K562 (cell line): ENCODE results near the gene HDHD5. TPM values are rescaled to one million over a fixed set of nuclear protein-coding genes. Genes with fewer than 3 reads are reported as not detected.
A peak's percentile ranks its signal among the peaks of the same experiment; 100 is the strongest.

ENCODE experiments used
- ATAC-seq: fragments of 200-7000 bp; cut with Tn5 transposase; 3 replicates; pipeline ENCODE4 v1.9.1; 2020; ENCODE audit warnings: moderate library complexity
- BruUV-seq: library from RNA; stranded (reverse); fragments of 400-500 nt; replicated peaks from 2 replicates; lab custom pipeline; 2021; lab: Mats Ljungman, UMichigan
- CTCF ChIA-PET: fragments of 300-600 bp; formaldehyde crosslinking; extraction: SDS; loops from one replicate; lab custom pipeline; 2021; ENCODE audit warnings: low intra/inter-chr PET ratio; lab: Yijun Ruan, JAX
- POLR2A ChIA-PET: fragments of 300-600, 350-650 bp; sonication (Branson Sonifier 250); formaldehyde crosslinking; extraction: SDS; loops from one replicate; lab custom pipeline; 2021; ENCODE audit warnings: antibody characterized with exemption, inconsistent platforms; lab: Yijun Ruan, JAX
- DNase-seq, 4 experiments: peaks; one replicate each; pipeline versions ENCODE4 v3.0.0 to v3.0.0-alpha.2; 2011 to 2018; ENCODE audit warnings: low spot score in 3 of 4, mixed read lengths in 3 of 4; ENCODE audit errors: extremely low read depth in 1 of 4
- FAIRE-seq: peaks from 2 replicates; lab custom pipeline; 2011; peaks lifted over from hg19 to GRCh38; lab: Jason Lieb, UNC
- H2AFZ ChIP-seq: 2 replicates; pipeline ENCODE4 v1.6.0; 2011; ENCODE audit warnings: low read depth, low read length, control low read depth, inconsistent platforms
- H3K27ac ChIP-seq: fragments of 200-600 bp; 3 replicates; pipeline ENCODE4 v1.8.0; 2011; ENCODE audit warnings: low read depth, mild to moderate bottlenecking, control low read depth, inconsistent platforms, low read length, moderate library complexity, mixed read lengths; ENCODE audit errors: extremely low read depth
- H3K27me3 ChIP-seq, 2 experiments: fragments of 300-600 bp in 1 of 2; 2 replicates in 1 of 2; 3 replicates in 1 of 2; pipeline versions ENCODE4 v1.6.0 to v1.8.0; 2011; ENCODE audit warnings: inconsistent platforms in 2 of 2, low read length in 2 of 2, mild to moderate bottlenecking in 1 of 2, mixed read lengths in 1 of 2, moderate library complexity in 1 of 2; ENCODE audit not compliant: control insufficient read depth in 2 of 2, insufficient read depth in 2 of 2
- H3K36me3 ChIP-seq: fragments of 300-600 bp; 3 replicates; pipeline ENCODE4 v1.8.0; 2011; ENCODE audit warnings: mild to moderate bottlenecking, low read length, inconsistent platforms; ENCODE audit not compliant: control insufficient read depth, insufficient read depth
- H3K4me1 ChIP-seq, 2 experiments: fragments of 200-600 bp in 1 of 2; replicated peaks in 1 of 2; 2 replicates in 1 of 2; 3 replicates in 1 of 2; pipeline versions ENCODE4 v1.5.1 to v1.8.0; 2011; ENCODE audit warnings: inconsistent platforms in 2 of 2, low read length in 2 of 2, mild to moderate bottlenecking in 1 of 2, mixed read lengths in 1 of 2, moderate library complexity in 1 of 2; ENCODE audit not compliant: control insufficient read depth in 2 of 2, insufficient read depth in 2 of 2
- H3K4me2 ChIP-seq: 2 replicates; pipeline ENCODE4 v1.6.1; 2011; ENCODE audit warnings: low read length, control low read depth, inconsistent platforms, mixed read lengths; ENCODE audit not compliant: insufficient read depth
- H3K4me3 ChIP-seq: fragments of 200-600 bp; sonication (generic), shearing (Covaris generic); 2 replicates; pipeline ENCODE4 v1.5.1; 2016; ENCODE audit warnings: control low read depth, inconsistent platforms
- H3K79me2 ChIP-seq: fragments of 200-600 bp; 3 replicates; pipeline ENCODE4 v1.8.0; 2011; ENCODE audit warnings: low read length, inconsistent platforms; ENCODE audit not compliant: control insufficient read depth, insufficient read depth
- H3K9ac ChIP-seq, 2 experiments: 2 replicates each; pipeline versions ENCODE4 v1.6.0 to v1.6.1; 2011; ENCODE audit warnings: low read depth in 2 of 2, low read length in 2 of 2, control low read depth in 1 of 2, inconsistent platforms in 1 of 2, mild to moderate bottlenecking in 1 of 2, mixed read lengths in 1 of 2; ENCODE audit not compliant: insufficient read depth in 1 of 2
- H3K9me1 ChIP-seq: one replicate; pipeline ENCODE4 v1.6.0; 2011; ENCODE audit warnings: inconsistent platforms, mild to moderate bottlenecking, low read length, moderate library complexity; ENCODE audit not compliant: control insufficient read depth, insufficient read depth
- H3K9me3 ChIP-seq: replicated peaks from 2 replicates; pipeline ENCODE4 v1.5.1; 2011; ENCODE audit warnings: low read depth, low read length, inconsistent platforms; ENCODE audit not compliant: control insufficient read depth, insufficient read depth
- H4K20me1 ChIP-seq: replicated peaks from 2 replicates; pipeline ENCODE4 v1.6.1; 2011; ENCODE audit warnings: low read length, inconsistent platforms, mixed read lengths; ENCODE audit not compliant: control insufficient read depth, insufficient read depth
- CTCFL ChIP-seq: IDR thresholded peaks from 2 replicates; pipeline ENCODE4 v1.6.1; 2011; ENCODE audit warnings: borderline replicate concordance, low read depth, mild to moderate bottlenecking, moderate library complexity, low read length; ENCODE audit not compliant: insufficient read depth, poor library complexity, severe bottlenecking
- FUS ChIP-seq: fragments of 200-400 bp; formaldehyde crosslinking; optimal IDR thresholded peaks from 2 replicates; pipeline ENCODE3; 2017; ENCODE audit warnings: low read depth, low read length
- NCOA6 ChIP-seq: fragments of 450-650 bp; IDR thresholded peaks from 2 replicates; pipeline ENCODE4 v1.6.1; 2017; ENCODE audit warnings: mild to moderate bottlenecking
- RAD21 ChIP-seq, 2 experiments: fragments of 250-450 bp in 1 of 2; fragments of 450-650 bp in 1 of 2; sonication (Bioruptor Pico) in 1 of 2; formaldehyde crosslinking in 1 of 2; IDR thresholded peaks in 1 of 2; conservative IDR thresholded peaks in 1 of 2; 2 replicates each; pipeline versions ENCODE4 v1.4.0 to v1.8.0; 2020 to 2022; ENCODE audit warnings: mild to moderate bottlenecking in 2 of 2, moderate library complexity in 1 of 2
- SMARCA4 ChIP-seq: fragments of 450-650 bp; IDR thresholded peaks from 2 replicates; pipeline ENCODE4 v1.6.1; 2016
- SMARCE1 ChIP-seq: fragments of 450-650 bp; IDR thresholded peaks from 2 replicates; pipeline ENCODE4 v1.7.1; 2016; ENCODE audit warnings: mild to moderate bottlenecking
- XRCC5 ChIP-seq: fragments of 200-400 bp; formaldehyde crosslinking; IDR thresholded peaks from 2 replicates; pipeline ENCODE4 v1.6.1; 2017; ENCODE audit warnings: low read depth, mild to moderate bottlenecking, low read length
- ZKSCAN1 ChIP-seq: fragments of 150-350 bp; IDR thresholded peaks from 2 replicates; pipeline ENCODE4 v1.6.1; 2016; ENCODE audit warnings: low read depth, low read length
- ZNF23 ChIP-seq: fragments of 250-450 bp; sonication (Bioruptor Pico); IDR thresholded peaks from 2 replicates; pipeline ENCODE4 v1.4.0; 2020; ENCODE audit warnings: mild to moderate bottlenecking
- ZNF431 ChIP-seq: sonication (generic); formaldehyde crosslinking; IDR thresholded peaks from 2 replicates; pipeline ENCODE4 v1.8.0; 2022; ENCODE audit warnings: mild to moderate bottlenecking, missing genetic modification reagents
- WGBS: fragments of 100-300 bp; shearing (Covaris generic); methylation state at CpG from one replicate; pipeline ENCODE4 v1.1.6; 2016; ENCODE audit warnings: low coverage, mixed read lengths; ENCODE audit not compliant: insufficient coverage; ENCODE audit errors: missing lambda C conversion rate; 5-methylcytosine and 5-hydroxymethylcytosine counted together
- in situ Hi-C: fragments of 300-500 bp; cut with MboI; formaldehyde crosslinking; loops from 4 replicates; pipeline ENCODE4 v1.15.0; 2018; ENCODE audit warnings: inconsistent platforms, mixed read lengths
- intact Hi-C: fragments of 100-400 bp; cut with micrococcal nuclease; formaldehyde crosslinking; loops from 2 replicates; pipeline ENCODE4 v1.14.2; 2022
- polyA plus RNA-seq, 8 experiments: library from polyadenylated mRNA; depleted of rRNA in 4 of 8; stranded (reverse) in 5 of 8; unstranded in 3 of 8; fragments of >200 nt; fragmentation: Nextera tagmentation in 2 of 8; fragmentation: Illumina TruSeq in 1 of 8; extraction: Ambion mirVana in 2 of 8; extraction: Trizol in 1 of 8; gene quantifications; 2 replicates each; pipeline versions ENCODE4 v1.2.1 to v1.2.3, GENCODE V29; 2011 to 2014; ENCODE audit warnings: inconsistent platforms in 1 of 8, missing spikeins in 1 of 8
- total RNA-seq, 7 experiments: library from RNA; depleted of rRNA in 6 of 7; stranded (reverse); fragments of >200 nt in 6 of 7; fragmentation: Illumina TruSeq in 2 of 7; extraction: Trizol in 2 of 7; gene quantifications; 2 replicates each; pipeline versions ENCODE4 v1.2.1 to v1.2.3, GENCODE V29; 2011 to 2021; ENCODE audit warnings: low replicate concordance in 1 of 7
- TF ChIP-seq, protein P1 (sequence below): fragments of 250-450 bp; sonication (Bioruptor Pico); IDR thresholded peaks from 2 replicates; pipeline ENCODE4 v1.4.0; 2020
- TF ChIP-seq, protein P2 (sequence below): sonication (generic); formaldehyde crosslinking; IDR thresholded peaks from 2 replicates; pipeline ENCODE4 v1.8.1; 2023; ENCODE audit warnings: mild to moderate bottlenecking, missing genetic modification reagents

The HDHD5 gene
- total and polyA plus RNA-seq, 9 of the 15 experiments (the other 6 are each of a cell fraction or from before 2014, with no cell fraction given) = 1.6 to 36.6 (median 24.2) TPM

- 2% methylated on average over 8 of the region's 8 CpGs for WGBS
- peaks cover 7% of the 10 kb centered on the region; the same call in 1 of the 2 replicates for H4K20me1 ChIP-seq
- no TSS peak for BruUV-seq
- H3K4me1 ChIP-seq = peaks cover 3 to 5% of the 10 kb centered on the region in 2 experiments; a peak in 3 of 5 replicates
- no peaks in the 10 kb centered on the region for H3K79me2 ChIP-seq
- H3K36me3 ChIP-seq = no peaks in the 10 kb centered on the region
- no peak overlapping the region for H3K27ac ChIP-seq
- no peaks in the 10 kb centered on the region for H3K9me3 ChIP-seq
- no peak overlapping the region for H3K4me2 ChIP-seq
- FAIRE-seq = peak; percentile 75
- H3K27me3 ChIP-seq = peaks cover 27 to 36% of the 10 kb centered on the region in 2 experiments
- peak in 3 of 4 experiments; percentile 30 to 43 (median 41) for DNase-seq
- in situ Hi-C loops (no loop called here), intact Hi-C loops (no loop called here)
- ChIA-PET CTCF (interaction anchor here (0.6 to 0.9 kb wide), 2 partner anchors 127 to 417 kb away, joined by 3 to 5 read pairs; no protein-coding TSS in a partner anchor), POLR2A (no interaction called here)
- ATAC-seq = peak; percentile 64
- no peak overlapping the region for H3K9ac ChIP-seq
- no peak overlapping the region for H3K4me3 ChIP-seq
- no peak overlapping the region for H2AFZ ChIP-seq
- H3K9me1 ChIP-seq = no peaks in the 10 kb centered on the region
- TF ChIP-seq SMARCA4 (peak; percentile 63), NCOA6 (no peak), FUS (no peak), XRCC5 (no peak), ZNF23 (CRISPR knock-in tag) (no peak), RAD21 (CRISPR knock-in tag; conservative IDR thresholded peaks at IDR 0.05 in 1 of 2, IDR thresholded peaks at IDR 0.05 in 1 of 2) (peak in 1 of 2 experiments; percentile 54; a peak in 2 of 4 replicates), CTCFL (peak; percentile 44), SMARCE1 (peak; percentile 34; the same call in 1 of the 2 replicates), ZKSCAN1 (no peak), ZNF431 (no peak)
- TF ChIP-seq, protein P1, sequence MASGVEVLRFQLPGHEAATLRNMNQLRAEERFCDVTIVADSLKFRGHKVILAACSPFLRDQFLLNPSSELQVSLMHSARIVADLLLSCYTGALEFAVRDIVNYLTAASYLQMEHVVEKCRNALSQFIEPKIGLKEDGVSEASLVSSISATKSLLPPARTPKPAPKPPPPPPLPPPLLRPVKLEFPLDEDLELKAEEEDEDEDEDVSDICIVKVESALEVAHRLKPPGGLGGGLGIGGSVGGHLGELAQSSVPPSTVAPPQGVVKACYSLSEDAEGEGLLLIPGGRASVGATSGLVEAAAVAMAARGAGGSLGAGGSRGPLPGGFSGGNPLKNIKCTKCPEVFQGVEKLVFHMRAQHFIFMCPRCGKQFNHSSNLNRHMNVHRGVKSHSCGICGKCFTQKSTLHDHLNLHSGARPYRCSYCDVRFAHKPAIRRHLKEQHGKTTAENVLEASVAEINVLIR (CRISPR knock-in tag) = no peak
- TF ChIP-seq, protein P2, sequence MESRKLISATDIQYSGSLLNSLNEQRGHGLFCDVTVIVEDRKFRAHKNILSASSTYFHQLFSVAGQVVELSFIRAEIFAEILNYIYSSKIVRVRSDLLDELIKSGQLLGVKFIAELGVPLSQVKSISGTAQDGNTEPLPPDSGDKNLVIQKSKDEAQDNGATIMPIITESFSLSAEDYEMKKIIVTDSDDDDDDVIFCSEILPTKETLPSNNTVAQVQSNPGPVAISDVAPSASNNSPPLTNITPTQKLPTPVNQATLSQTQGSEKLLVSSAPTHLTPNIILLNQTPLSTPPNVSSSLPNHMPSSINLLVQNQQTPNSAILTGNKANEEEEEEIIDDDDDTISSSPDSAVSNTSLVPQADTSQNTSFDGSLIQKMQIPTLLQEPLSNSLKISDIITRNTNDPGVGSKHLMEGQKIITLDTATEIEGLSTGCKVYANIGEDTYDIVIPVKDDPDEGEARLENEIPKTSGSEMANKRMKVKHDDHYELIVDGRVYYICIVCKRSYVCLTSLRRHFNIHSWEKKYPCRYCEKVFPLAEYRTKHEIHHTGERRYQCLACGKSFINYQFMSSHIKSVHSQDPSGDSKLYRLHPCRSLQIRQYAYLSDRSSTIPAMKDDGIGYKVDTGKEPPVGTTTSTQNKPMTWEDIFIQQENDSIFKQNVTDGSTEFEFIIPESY = no peak
Observed at GRCh38 chr22:17201285-17201945, 42.3 kb upstream of the HDHD5 start.
